ENCODE measurements around the gene DCP2. TPM values are rescaled to one million over a fixed set of nuclear protein-coding genes. Genes with fewer than 3 reads are reported as not detected.

The DCP2 gene
- total RNA-seq, 2 experiments from 2014 or later, result 106 to 113 TPM

DNA sequence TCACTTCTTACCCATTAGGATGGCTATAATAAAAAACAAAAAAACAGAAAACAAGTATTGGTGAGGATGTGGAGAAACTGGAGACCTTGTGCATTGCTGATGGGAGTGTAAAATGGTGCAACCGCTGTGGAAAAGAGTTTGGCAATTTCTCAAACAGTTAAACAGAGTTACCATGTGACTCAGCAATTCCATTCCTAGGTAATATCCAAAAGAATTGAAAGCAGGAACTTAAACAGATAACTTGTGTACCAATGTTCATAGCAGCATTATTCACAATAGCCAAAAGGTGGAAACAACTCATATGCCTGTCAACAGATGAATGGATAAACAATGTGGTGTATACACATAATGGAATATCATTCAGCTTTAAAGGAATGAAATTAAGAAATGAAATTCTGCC is 28.9 kb downstream of the DCP2 start:
- Mint-ChIP-seq H3K36me3 (peaks cover 33% of the 10 kb centered on the region), H3K27ac (no peak overlapping the region)

GRCh38 chr5:113017881-113018635 is 41.5 kb downstream of the DCP2 start:
- POLR2A ChIA-PET, result no interaction called here
- H3K27me3 Mint-ChIP-seq, result no peaks in the 10 kb centered on the region
- no peak overlapping the region for H3K4me3 Mint-ChIP-seq
- no peak for DNase-seq
- no peak for ATAC-seq (ENCODE audit: low read depth)
- no peak overlapping the region for H3K27ac Mint-ChIP-seq
- H3K9me3 Mint-ChIP-seq, result no peaks in the 10 kb centered on the region
- peaks cover 35% of the 10 kb centered on the region for H3K4me1 Mint-ChIP-seq
- peaks cover 49% of the 10 kb centered on the region for H3K36me3 Mint-ChIP-seq

More for the DNA sequence above, 28.9 kb downstream of the DCP2 start:
- POLR2A ChIA-PET, result interaction anchor here (0.6 kb wide), 1 partner anchor 440 kb away, joined by 3 read pairs; no protein-coding TSS in a partner anchor
- DNase-seq, result no peak
- Mint-ChIP-seq H3K4me3 (no peak overlapping the region), H3K4me1 (peaks cover 3% of the 10 kb centered on the region), H3K27me3 (no peaks in the 10 kb centered on the region), H3K9me3 (no peaks in the 10 kb centered on the region)
- ATAC-seq (ENCODE audit: low read depth), result no peak

DNA sequence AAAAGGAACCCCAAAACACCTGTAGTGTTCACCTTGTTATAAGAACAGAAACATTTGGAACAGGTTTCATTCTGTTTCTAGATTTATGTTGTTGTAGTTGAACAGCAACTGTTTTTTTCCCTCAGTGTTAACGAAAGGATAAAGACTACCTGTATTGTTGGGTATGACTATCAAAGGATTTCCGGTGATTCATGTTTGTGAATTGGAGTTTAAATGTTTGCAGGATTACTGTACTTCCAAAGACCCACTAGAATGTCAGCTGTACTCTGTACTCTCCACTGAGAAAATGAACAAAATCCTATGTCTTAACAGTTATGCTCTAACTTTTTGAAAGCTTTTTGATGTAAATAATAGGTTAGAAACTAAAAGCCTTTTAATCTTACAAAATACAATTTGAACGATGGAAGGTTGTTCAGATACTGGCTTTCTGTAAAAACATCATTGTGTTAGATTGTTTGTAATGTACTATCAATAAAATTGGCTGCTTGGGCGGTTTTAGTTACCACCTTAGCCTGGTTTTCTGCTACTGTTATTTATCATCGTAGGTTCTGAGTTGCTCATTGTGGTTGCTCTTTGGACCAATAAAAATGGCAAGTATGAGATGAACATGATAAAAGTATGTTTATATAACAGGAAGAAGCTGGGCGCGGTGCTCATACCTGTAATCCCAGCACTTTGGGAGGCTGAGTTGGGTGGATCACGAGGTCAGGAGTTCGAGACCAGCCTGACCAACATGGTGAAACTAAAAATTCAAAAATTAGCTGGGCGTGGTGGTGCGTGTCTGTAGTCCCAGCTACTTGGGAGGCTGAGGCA is 44.1 kb downstream of the DCP2 start:
- H3K27ac Mint-ChIP-seq, result no peak overlapping the region
- no peak overlapping the region for H3K4me3 Mint-ChIP-seq
- POLR2A ChIA-PET, result no interaction called here
- DNase-seq (no peak), ATAC-seq (ENCODE audit: low read depth) (no peak)
- H3K4me1 Mint-ChIP-seq, result peaks cover 38% of the 10 kb centered on the region
- peaks cover 40% of the 10 kb centered on the region for H3K36me3 Mint-ChIP-seq
- H3K9me3 Mint-ChIP-seq, result no peaks in the 10 kb centered on the region
- no peaks in the 10 kb centered on the region for H3K27me3 Mint-ChIP-seq

DNA sequence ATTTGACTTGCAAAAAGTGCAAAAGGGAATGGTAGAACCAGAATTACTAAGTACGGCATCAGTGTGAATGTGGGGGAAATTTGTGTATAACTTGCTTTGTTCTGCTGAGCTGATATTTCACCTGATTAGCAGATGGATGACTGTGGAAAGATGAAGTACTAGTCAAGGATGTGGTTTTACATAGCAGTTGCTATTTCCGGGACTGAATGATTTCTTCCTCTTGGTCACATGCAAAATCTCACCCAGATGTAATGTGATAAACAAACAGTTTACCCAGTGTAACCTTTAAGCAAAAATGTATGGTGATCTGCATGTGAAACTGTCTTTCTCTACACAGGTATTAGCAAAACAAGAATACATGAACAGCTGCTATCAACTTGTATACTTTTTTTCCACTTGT is 46.1 kb downstream of the DCP2 start:
- POLR2A ChIA-PET, result no interaction called here
- ATAC-seq (ENCODE audit: low read depth) (peak; percentile 84), DNase-seq (no peak)
- Mint-ChIP-seq H3K27ac (peak overlapping the region; percentile 70), H3K9me3 (no peaks in the 10 kb centered on the region), H3K4me3 (peak overlapping the region; percentile 58), H3K36me3 (peaks cover 36% of the 10 kb centered on the region), H3K4me1 (peaks cover 34% of the 10 kb centered on the region), H3K27me3 (no peaks in the 10 kb centered on the region)

DNA sequence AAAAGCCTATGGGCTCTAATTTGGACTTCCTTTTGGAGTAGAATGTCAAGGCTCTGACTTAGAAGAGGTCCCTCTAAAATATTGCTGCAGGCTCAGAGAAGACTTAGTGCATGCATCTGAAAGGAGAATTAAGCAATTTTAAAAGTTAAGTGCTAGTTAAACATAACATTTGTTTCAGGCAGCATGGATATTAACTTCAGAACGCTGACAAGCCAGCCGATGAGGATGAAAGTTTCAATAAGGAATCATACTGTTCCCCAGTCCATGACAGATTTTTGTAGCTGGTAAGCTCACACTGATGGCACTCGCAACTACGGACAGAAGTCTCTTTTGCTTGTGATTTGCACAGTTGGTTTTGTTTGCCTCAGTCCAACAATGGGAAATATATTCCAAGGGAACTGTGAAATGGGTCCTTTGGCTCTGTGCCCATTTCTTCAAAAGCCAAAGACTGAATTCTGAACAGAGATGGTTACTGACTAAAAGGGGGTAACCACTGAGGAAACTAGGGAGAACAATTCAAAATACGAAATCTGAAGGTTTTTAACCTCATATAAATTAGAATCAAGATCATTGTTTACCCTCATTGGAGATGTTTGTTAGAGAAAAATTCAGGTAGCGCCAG is 47.6 kb downstream of the DCP2 start:
- Mint-ChIP-seq H3K4me3 (no peak overlapping the region), H3K9me3 (no peaks in the 10 kb centered on the region), H3K36me3 (peaks cover 23% of the 10 kb centered on the region), H3K27me3 (no peaks in the 10 kb centered on the region), H3K27ac (no peak overlapping the region), H3K4me1 (peaks cover 24% of the 10 kb centered on the region)
- no peak for ATAC-seq (ENCODE audit: low read depth)
- no peak for DNase-seq
- POLR2A ChIA-PET, result no interaction called here

GRCh38 chr5:113025596-113025995 is 49.0 kb downstream of the DCP2 start:
- no peak for ATAC-seq (ENCODE audit: low read depth)

DNA sequence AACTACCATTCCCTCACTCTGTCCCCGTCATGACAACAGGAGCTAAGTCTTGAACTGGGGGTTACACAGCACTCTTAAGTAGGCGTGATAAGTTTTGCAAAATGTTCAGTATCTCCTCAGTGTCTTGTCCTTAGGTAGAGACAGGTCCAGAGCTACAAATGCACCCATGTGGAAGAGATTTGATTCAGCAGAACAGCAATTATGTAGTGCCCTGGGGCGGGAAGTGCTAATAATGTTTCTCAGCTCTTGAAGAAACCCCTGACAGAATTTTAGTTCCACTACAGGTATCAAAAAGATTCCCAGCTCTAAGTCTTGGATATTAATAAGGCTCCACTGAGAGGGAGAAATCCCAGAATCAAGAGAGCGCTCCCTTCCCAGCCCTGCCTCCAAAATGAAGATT is 49.6 kb downstream of the DCP2 start:
- H3K4me1 Mint-ChIP-seq, result peaks cover 16% of the 10 kb centered on the region
- no peaks in the 10 kb centered on the region for H3K9me3 Mint-ChIP-seq
- peaks cover 14% of the 10 kb centered on the region for H3K36me3 Mint-ChIP-seq
- H3K27me3 Mint-ChIP-seq, result no peaks in the 10 kb centered on the region
- POLR2A ChIA-PET, result no interaction called here
- ATAC-seq (ENCODE audit: low read depth) (no peak), DNase-seq (no peak)
- H3K4me3 Mint-ChIP-seq, result no peak overlapping the region
- no peak overlapping the region for H3K27ac Mint-ChIP-seq

More at GRCh38 chr5:113025596-113025995, 49.0 kb downstream of the DCP2 start:
- Mint-ChIP-seq H3K9me3 (no peaks in the 10 kb centered on the region), H3K27me3 (no peaks in the 10 kb centered on the region), H3K27ac (no peak overlapping the region), H3K4me3 (no peak overlapping the region), H3K36me3 (peaks cover 18% of the 10 kb centered on the region), H3K4me1 (peaks cover 21% of the 10 kb centered on the region)
- no peak for DNase-seq
- POLR2A ChIA-PET, result no interaction called here

DNA sequence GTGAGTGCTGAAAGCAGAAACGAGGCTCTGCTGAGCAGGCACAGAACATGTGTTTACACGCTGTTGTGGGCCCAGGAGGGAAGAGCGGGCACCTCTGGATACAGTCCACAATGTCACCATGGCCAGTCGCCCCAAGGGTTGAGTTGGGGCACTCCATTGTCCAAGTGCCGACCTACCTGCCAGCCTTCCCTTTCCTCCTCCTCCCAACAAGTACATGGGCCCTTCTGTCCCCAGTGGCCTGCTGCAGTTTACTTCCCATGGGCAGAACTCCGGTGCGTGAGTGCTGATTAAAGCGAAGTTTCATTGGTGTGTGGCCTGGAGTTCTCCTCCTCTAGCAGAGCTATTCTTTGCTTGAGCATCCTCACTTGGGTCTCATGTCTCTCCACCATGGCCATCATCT is 50.4 kb downstream of the DCP2 start:
- Mint-ChIP-seq H3K27me3 (no peaks in the 10 kb centered on the region), H3K36me3 (peaks cover 14% of the 10 kb centered on the region), H3K4me3 (no peak overlapping the region), H3K4me1 (peaks cover 13% of the 10 kb centered on the region), H3K27ac (no peak overlapping the region), H3K9me3 (no peaks in the 10 kb centered on the region)
- ATAC-seq (ENCODE audit: low read depth) (no peak), DNase-seq (no peak)
- POLR2A ChIA-PET, result no interaction called here

DNA sequence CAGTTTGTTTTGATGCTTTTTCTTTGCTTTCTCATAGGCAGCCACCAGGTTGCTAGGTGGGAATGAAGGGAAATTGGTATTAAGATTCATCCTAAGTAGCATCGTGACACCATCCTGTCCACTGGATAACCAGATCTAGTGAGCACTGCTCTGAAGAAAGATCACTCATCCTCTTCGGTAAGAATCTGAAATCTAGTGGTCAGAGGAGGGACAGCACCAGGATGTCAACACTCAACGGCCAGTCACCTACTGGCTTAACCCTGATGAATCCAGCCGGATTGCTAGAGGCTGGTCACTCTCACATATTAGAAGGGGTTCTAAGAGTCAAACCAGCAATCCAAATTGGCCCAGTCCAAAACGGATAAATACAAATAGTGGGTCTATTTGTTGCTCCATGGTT is 50.8 kb downstream of the DCP2 start:
- peaks cover 14% of the 10 kb centered on the region for H3K36me3 Mint-ChIP-seq
- no peak overlapping the region for H3K4me3 Mint-ChIP-seq
- no peak overlapping the region for H3K27ac Mint-ChIP-seq
- ATAC-seq (ENCODE audit: low read depth) (no peak), DNase-seq (no peak)
- H3K27me3 Mint-ChIP-seq, result no peaks in the 10 kb centered on the region
- POLR2A ChIA-PET, result no interaction called here
- H3K9me3 Mint-ChIP-seq, result no peaks in the 10 kb centered on the region
- H3K4me1 Mint-ChIP-seq, result peaks cover 9% of the 10 kb centered on the region

- Mint-ChIP-seq H3K4me3 (no peak overlapping the region), H3K36me3 (peaks cover 7% of the 10 kb centered on the region), H3K27me3 (no peaks in the 10 kb centered on the region), H3K4me1 (peaks cover 2% of the 10 kb centered on the region), H3K9me3 (no peaks in the 10 kb centered on the region), H3K27ac (no peak overlapping the region)
- DNase-seq, result no peak
- POLR2A ChIA-PET, result no interaction called here
- peak; percentile 29 for ATAC-seq (ENCODE audit: low read depth)
Observed at GRCh38 chr5:113029614-113030013, 53.0 kb downstream of the DCP2 start.

DNA sequence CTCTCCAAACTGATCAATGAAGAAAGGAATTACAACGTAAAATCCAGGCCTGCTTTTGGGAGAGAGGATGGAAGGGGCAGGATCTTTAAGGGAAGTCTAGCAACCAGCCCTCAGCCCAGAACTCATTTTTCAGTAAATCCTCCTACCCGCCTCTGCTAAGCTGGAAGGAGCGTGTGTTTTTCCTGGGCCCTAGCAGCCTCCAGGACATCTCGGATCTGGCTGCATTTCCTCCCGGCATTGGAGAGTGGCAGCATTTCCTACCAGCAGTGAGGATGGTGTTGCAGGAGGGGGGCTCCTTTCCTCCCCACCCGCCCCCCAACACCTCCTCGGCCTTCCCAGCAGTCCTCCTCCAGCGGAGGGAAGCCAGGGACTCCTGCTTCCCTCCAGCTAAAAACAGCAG is 54.5 kb downstream of the DCP2 start:
- peaks cover 7% of the 10 kb centered on the region for H3K36me3 Mint-ChIP-seq
- no peak overlapping the region for H3K4me3 Mint-ChIP-seq
- H3K27me3 Mint-ChIP-seq, result no peaks in the 10 kb centered on the region
- ATAC-seq (ENCODE audit: low read depth), result no peak
- H3K9me3 Mint-ChIP-seq, result no peaks in the 10 kb centered on the region
- peaks cover 2% of the 10 kb centered on the region for H3K4me1 Mint-ChIP-seq
- POLR2A ChIA-PET, result no interaction called here
- no peak for DNase-seq
- no peak overlapping the region for H3K27ac Mint-ChIP-seq

GRCh38 chr5:113031557-113031956 is 55.0 kb downstream of the DCP2 start:
- no peak for DNase-seq
- Mint-ChIP-seq H3K4me1 (peaks cover 2% of the 10 kb centered on the region), H3K36me3 (peaks cover 7% of the 10 kb centered on the region), H3K27me3 (no peaks in the 10 kb centered on the region), H3K4me3 (no peak overlapping the region), H3K9me3 (no peaks in the 10 kb centered on the region), H3K27ac (no peak overlapping the region)
- POLR2A ChIA-PET, result no interaction called here
- no peak for ATAC-seq (ENCODE audit: low read depth)

DNA sequence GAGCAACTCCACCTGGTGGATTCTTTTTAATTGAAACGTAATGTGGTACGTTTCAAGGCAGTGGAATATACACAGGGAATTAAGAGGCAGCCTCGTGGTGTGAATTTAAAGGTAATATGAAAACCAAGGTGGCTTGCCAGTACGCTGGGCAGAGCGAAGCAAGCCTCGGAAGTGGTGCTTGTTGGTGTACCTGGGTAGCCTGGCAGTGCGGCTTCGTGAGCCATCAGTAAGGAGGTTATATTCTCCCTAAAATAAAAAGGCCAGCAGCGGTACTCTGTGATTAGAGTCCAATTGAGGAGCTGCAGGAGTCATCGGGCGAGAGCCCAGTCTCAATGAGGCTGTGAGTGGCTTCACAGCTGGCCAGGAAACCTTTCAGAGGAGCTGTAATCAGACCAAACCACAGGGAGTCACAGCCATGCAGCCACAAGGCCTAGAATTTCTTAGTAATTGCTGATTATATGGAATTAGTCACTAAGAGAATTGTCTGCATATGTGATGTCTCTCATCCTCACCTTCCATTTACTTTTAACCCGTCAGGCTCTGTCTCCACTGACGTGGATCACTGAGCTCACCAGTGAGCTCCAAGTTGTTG is 57.7 kb downstream of the DCP2 start:
- Mint-ChIP-seq H3K27ac (no peak overlapping the region), H3K4me3 (no peak overlapping the region)
- no peak for ATAC-seq (ENCODE audit: low read depth)

More for the DNA sequence above, 57.7 kb downstream of the DCP2 start:
- Mint-ChIP-seq H3K9me3 (no peaks in the 10 kb centered on the region), H3K27me3 (no peaks in the 10 kb centered on the region), H3K36me3 (peaks cover 4% of the 10 kb centered on the region), H3K4me1 (peaks cover 2% of the 10 kb centered on the region)
- DNase-seq, result no peak
- POLR2A ChIA-PET, result no interaction called here

Measured in activated naive CD8-positive, alpha-beta T cell treated with anti-CD3 and anti-CD28 coated beads, Interleukin-2, amount 10 ng/mL, durations not matched to agents 7 days and 5 days (primary cell).